ENCODE data around the gene S100P.

DNA sequence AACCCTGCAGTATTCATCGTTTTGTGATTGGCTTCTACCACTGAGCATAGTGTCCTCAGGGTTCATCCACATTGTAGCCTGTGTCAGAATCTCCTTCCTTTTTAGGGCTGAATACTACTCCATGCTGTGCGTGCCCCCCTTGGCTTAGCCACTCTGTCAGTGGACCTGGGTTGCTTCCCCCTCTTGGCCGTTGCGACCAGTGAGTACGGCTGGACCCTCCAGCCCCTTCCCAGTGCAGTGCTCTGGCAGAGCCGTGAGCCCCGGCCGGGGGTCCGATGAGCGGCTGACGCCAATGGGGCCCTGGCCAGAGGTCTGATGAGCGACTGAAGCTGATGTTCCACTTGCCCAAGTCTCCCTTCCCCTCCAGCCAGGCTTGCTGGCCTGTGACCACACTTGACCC, 29.2 kb downstream of the S100P start:
- TF ChIP-seq CREB1 (IDR thresholded peaks at IDR 0.05; ENCODE audit: low read depth) (no peak), TAF1 (IDR thresholded peaks at IDR 0.05; ENCODE audit: low read depth) (no peak), TEAD4 (IDR thresholded peaks at IDR 0.05) (no peak)
- TF ChIP-seq, protein P1, sequence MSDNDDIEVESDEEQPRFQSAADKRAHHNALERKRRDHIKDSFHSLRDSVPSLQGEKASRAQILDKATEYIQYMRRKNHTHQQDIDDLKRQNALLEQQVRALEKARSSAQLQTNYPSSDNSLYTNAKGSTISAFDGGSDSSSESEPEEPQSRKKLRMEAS (IDR thresholded peaks at IDR 0.05), result no peak

Data from Ishikawa (cell line).